OCI-LY3 (cell line): ENCODE measurements around the gene B3GNT7.

Experiments
- CTCF ChIP-seq: fragments of 200-600, 300-600 bp; sonication (generic); IDR thresholded peaks from 2 replicates; pipeline ENCODE4 v1.5.1; 2014; ENCODE audit warnings: antibody characterized with exemption, low read length, low read depth
- EZH2phosphoT487 ChIP-seq: fragments of 200-600 bp; shearing (Covaris generic); IDR thresholded peaks from 2 replicates; pipeline ENCODE4 v1.6.1; 2018; ENCODE audit warnings: antibody characterized with exemption, mixed run types, low read depth

GRCh38 chr2:231382116-231382515 lies 13.4 kb upstream of the B3GNT7 start:
- TF ChIP-seq CTCF (no peak), EZH2phosphoT487 (no peak)
